Rectal smooth muscle tissue (tissue), 1 donor: ENCODE measurements around the gene DSTYK.
"Not testable (repeated sequence)": the region's sequence is repeated elsewhere in the genome, so short reads cannot be mapped to it uniquely, and the experiment has no call there.

Source experiments
- H3K27ac ChIP-seq: one replicate; pipeline ENCODE4 v1.7.0; 2013; ENCODE audit warnings: low read depth, low read length, inconsistent platforms
- H3K27me3 ChIP-seq: one replicate; pipeline ENCODE4 v1.7.0; 2013; ENCODE audit warnings: low read length; ENCODE audit not compliant: control insufficient read depth, insufficient read depth
- H3K36me3 ChIP-seq: one replicate; pipeline ENCODE4 v1.7.0; 2013; ENCODE audit warnings: low read length; ENCODE audit not compliant: control insufficient read depth, insufficient read depth
- H3K4me1 ChIP-seq: one replicate; pipeline ENCODE4 v1.7.0; 2013; ENCODE audit warnings: low read length; ENCODE audit not compliant: control insufficient read depth, insufficient read depth
- H3K4me3 ChIP-seq: one replicate; pipeline ENCODE4 v1.7.0; 2013; ENCODE audit warnings: low read length
- H3K9ac ChIP-seq: one replicate; pipeline ENCODE4 v1.7.0; 2013; ENCODE audit warnings: low read length

DSTYK gene

GRCh38 chr1:205180331-205180730 is 31.2 kb downstream of the DSTYK start:
- H3K36me3 ChIP-seq, H3K27ac ChIP-seq, H3K27me3 ChIP-seq, H3K9ac ChIP-seq, H3K4me3 ChIP-seq: not testable (repeated sequence)
- H3K4me1 ChIP-seq: peaks cover 13% of the 10 kb centered on the region

- Histone ChIP-seq H3K4me3 (no peak overlapping the region), H3K27me3 (no peaks in the 10 kb centered on the region), H3K9ac (no peak overlapping the region), H3K36me3 (no peaks in the 10 kb centered on the region), H3K27ac (no peak overlapping the region), H3K4me1 (peaks cover 15% of the 10 kb centered on the region)
Measured at GRCh38 chr1:205179842-205180241, 31.7 kb downstream of the DSTYK start.

- no peak overlapping the region for H3K27ac ChIP-seq
- H3K9ac ChIP-seq: no peak overlapping the region
- no peak overlapping the region for H3K4me3 ChIP-seq
- peaks cover 3% of the 10 kb centered on the region for H3K36me3 ChIP-seq
- no peaks in the 10 kb centered on the region for H3K27me3 ChIP-seq
- H3K4me1 ChIP-seq: peaks cover 8% of the 10 kb centered on the region
Measured at GRCh38 chr1:205172729-205173366, 38.7 kb downstream of the DSTYK start.

GRCh38 chr1:205171369-205171768 is 40.1 kb downstream of the DSTYK start:
- Histone ChIP-seq H3K9ac (no peak overlapping the region), H3K27me3 (no peaks in the 10 kb centered on the region), H3K4me3 (no peak overlapping the region), H3K4me1 (peaks cover 8% of the 10 kb centered on the region), H3K27ac (no peak overlapping the region), H3K36me3 (peaks cover 3% of the 10 kb centered on the region)

GRCh38 chr1:205170532-205171269 is 40.8 kb downstream of the DSTYK start:
- Histone ChIP-seq H3K36me3 (peaks cover 3% of the 10 kb centered on the region), H3K4me1 (peaks cover 5% of the 10 kb centered on the region)

GRCh38 chr1:205169248-205169647 is 42.3 kb downstream of the DSTYK start:
- Histone ChIP-seq H3K27ac (no peak overlapping the region), H3K4me3 (no peak overlapping the region), H3K4me1 (no peaks in the 10 kb centered on the region), H3K36me3 (peaks cover 3% of the 10 kb centered on the region), H3K27me3 (no peaks in the 10 kb centered on the region), H3K9ac (no peak overlapping the region)

More at GRCh38 chr1:205170532-205171269, 40.8 kb downstream of the DSTYK start:
- no peak overlapping the region for H3K4me3 ChIP-seq
- H3K27ac ChIP-seq: no peak overlapping the region
- H3K27me3 ChIP-seq: no peaks in the 10 kb centered on the region
- H3K9ac ChIP-seq: no peak overlapping the region

- Histone ChIP-seq H3K4me1 (no peaks in the 10 kb centered on the region), H3K27me3 (no peaks in the 10 kb centered on the region), H3K27ac (no peak overlapping the region), H3K9ac (no peak overlapping the region), H3K36me3 (peaks cover 10% of the 10 kb centered on the region), H3K4me3 (no peak overlapping the region)
Measured at GRCh38 chr1:205168291-205168690, 43.2 kb downstream of the DSTYK start.

- H3K4me3 ChIP-seq: no peak overlapping the region
- H3K9ac ChIP-seq: no peak overlapping the region
- H3K36me3 ChIP-seq: peaks cover 11% of the 10 kb centered on the region
- H3K27ac ChIP-seq: no peak overlapping the region
- no peaks in the 10 kb centered on the region for H3K4me1 ChIP-seq
- no peaks in the 10 kb centered on the region for H3K27me3 ChIP-seq
Measured at GRCh38 chr1:205162301-205162700, 49.2 kb downstream of the DSTYK start.

DNA sequence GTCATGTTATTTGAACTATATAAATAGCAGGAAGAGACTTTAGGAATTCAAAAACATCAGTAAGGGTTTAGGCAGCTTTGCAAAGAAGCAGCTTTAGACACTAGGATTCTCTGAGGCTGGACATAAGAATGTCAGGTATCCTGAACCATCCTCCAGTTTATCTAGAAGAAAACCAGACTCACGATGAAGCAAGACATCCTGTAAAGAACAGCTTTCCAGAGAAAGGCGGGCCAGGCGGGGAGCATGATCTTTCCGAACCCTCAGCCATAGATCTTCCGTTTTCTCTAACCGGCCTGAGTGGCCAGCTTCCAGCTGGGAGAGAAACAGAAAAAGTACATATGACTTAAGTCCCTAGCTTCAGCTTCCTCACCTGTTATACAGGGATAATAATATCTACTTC is 50.4 kb downstream of the DSTYK start:
- peaks cover 19% of the 10 kb centered on the region for H3K36me3 ChIP-seq
- H3K4me3 ChIP-seq: no peak overlapping the region
- no peaks in the 10 kb centered on the region for H3K4me1 ChIP-seq
- H3K27me3 ChIP-seq: no peaks in the 10 kb centered on the region
- H3K9ac ChIP-seq: no peak overlapping the region
- H3K27ac ChIP-seq: no peak overlapping the region

GRCh38 chr1:205158048-205158616 is 53.4 kb downstream of the DSTYK start:
- Histone ChIP-seq H3K27ac (no peak overlapping the region), H3K36me3 (peaks cover 13% of the 10 kb centered on the region), H3K9ac (no peak overlapping the region), H3K4me3 (no peak overlapping the region), H3K4me1 (no peaks in the 10 kb centered on the region), H3K27me3 (no peaks in the 10 kb centered on the region)

DNA sequence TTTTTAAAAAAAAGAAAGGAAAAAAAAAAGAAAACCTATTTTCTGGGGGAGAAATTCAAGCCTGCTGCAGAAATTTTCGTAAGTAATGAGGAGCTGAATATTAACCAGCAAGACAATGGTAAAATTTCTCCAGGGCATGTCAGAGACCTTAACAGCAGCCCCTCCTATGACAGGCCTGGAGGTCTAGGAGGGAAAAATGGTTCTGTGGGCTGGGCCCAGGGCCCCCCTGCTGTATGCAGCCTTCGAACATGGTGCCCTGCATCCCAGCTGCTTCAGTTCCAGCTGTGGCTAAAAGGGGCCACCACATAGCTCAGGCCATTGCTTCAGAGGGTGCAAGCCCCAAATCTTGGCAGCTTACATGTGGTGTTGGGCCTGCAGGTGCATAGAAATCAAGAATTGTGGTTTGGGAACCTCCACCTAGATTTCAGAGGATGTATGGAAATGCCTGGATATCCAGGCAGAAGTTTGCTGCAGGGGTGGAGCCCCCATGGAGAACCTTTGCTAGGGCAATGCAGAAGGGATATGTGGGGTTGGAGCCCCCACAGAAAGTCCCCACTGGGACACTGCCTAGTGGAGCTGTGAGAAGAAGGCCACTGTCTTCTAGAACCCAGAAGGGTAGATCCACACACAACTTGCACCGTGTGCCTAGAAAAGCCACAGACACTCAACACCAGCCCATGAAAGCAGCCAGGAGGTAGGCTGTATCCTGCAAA is 55.7 kb downstream of the DSTYK start:
- H3K4me3 ChIP-seq, H3K27ac ChIP-seq, H3K36me3 ChIP-seq, H3K4me1 ChIP-seq, H3K9ac ChIP-seq, H3K27me3 ChIP-seq: not testable (repeated sequence)

DNA sequence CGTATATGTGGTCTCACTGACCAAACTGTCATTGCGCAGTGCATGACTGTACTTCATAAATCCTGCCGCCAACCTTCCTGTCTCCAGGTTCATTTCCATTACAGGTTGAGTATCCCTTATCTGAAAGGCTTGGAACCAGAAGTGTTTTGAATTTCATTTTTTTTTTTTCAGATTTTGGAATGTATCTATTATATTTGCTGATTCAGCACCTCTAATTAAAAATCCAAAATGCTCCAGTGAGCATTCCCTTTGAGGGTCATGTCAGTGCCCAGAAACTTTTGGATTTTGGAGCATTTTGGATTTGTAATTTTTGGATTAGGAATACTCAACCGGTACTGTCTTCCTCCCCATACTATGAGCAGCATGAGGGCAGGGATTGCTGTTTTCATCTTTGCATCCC is 59.0 kb downstream of the DSTYK start:
- Histone ChIP-seq H3K9ac (no peak overlapping the region), H3K36me3 (peaks cover 16% of the 10 kb centered on the region), H3K4me3 (no peak overlapping the region), H3K27ac (no peak overlapping the region), H3K27me3 (no peaks in the 10 kb centered on the region), H3K4me1 (no peaks in the 10 kb centered on the region)
